ENCODE measurements around the gene MCTP2.

MCTP2 gene

GRCh38 chr15:94312946-94313345 lies 81.6 kb downstream of the MCTP2 start:
- no peak for DNase-seq

DNA sequence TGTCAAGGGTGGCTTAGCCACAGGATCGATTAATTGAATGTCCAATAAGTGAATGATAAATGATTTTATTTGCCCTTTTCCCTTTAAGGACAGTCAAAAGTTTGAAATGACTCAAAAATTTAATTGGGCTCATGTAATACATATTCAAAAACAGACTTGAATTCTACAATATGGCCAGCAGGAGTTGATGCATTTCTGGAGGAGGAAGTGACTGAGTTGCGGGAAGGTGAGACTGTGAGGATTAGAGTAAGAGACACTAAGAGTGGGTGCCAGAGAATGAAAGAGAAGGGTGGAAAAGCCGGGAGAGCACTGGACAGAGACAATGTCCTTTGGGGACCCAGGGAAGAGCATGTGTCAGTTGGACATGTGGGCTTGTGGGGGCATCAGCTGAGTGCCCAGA lies 83.3 kb downstream of the MCTP2 start:
- no peak for DNase-seq

DNA sequence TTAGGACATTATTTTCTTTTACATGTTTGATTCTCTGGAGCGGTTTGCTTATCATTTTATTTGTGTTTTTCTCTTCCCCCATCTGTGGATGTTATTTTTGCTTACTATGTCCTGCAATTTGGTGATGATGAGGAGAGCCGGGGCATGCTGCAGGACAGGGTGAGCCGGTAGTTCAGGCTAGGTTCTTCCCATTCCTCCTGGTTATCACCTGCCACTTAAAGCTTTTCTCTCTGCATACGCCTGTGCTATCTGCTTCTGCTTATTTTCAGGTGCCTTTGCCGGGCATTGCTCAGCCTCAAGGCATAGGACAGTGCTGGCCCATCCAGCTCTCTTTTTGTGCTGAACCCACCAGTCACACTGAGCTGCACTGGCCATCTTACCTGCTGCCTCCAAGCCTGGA lies 85.8 kb downstream of the MCTP2 start:
- no peak for DNase-seq

DNA sequence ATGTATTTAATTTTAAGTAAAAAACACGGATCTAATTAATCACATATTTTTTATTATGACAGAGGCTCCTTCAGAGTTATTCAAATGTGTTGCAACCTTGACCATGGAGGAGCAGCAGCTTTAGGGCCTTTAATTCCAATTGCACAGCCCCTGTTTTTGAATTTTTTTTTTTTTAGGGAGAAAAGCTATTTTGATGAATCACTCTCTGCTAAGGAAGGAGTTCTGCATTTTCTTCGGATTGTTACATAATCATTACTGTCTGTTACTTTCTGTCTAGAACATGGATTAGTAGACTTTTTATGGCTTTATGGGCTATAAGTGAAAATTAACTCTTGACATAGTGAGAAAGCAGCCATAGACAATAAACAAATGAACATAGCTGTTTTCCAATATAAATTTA lies 90.8 kb downstream of the MCTP2 start:
- no peak for DNase-seq

GRCh38 chr15:94323076-94323475 lies 91.7 kb downstream of the MCTP2 start:
- DNase-seq = no peak

- DNase-seq = peak; percentile 68
These were observed 92.9 kb downstream of the MCTP2 start for GRCh38 chr15:94324117-94324826.

GRCh38 chr15:94324835-94325767 lies 93.7 kb downstream of the MCTP2 start:
- DNase-seq = no peak

DNA sequence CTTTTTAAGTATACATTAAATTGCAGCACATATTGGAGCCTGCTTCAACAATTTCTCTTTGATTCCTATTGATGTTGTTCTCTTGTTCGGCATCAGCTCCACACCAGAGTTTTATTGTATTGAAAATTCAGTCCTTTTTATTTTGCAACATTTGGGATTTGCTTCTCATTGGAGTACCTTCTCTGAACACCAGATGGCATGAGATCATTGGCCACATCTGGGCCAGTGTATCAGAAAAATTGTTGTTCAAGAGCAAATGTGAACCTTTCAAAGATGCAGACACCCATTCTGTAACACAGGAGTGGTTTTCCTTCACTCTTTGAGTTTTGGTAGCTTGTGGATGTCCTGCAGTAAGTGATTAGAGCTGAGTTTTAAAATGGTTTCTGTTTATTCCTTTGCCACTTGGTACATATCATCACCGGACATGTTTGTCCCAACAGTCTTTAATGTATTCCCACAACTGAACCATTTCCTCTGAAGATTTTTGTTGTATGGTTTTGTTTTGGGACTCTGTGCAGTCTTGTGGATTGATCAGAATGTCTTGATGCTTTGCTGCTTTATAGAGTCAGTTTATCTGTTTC lies 96.1 kb downstream of the MCTP2 start:
- DNase-seq = no peak

DNA sequence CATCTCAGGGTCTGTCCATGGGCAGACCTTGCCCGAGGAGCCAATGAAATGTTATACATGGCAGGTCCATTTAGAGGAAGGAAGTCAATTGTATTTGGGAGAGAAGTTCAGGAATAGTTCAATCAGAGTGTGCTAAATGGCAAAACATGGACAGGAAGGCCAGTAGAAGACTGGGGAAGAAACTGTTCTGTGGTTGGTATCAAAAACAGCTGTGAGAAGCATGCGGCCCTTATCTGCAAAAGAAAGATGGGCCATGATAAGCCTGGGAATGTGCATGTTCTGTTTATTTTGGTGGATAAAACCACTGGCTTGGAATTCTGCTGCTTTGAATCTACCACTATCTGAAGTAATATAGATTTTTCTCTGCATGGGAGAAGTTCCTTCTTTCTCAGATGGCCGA lies 100.4 kb downstream of the MCTP2 start:
- DNase-seq = no peak

DNA sequence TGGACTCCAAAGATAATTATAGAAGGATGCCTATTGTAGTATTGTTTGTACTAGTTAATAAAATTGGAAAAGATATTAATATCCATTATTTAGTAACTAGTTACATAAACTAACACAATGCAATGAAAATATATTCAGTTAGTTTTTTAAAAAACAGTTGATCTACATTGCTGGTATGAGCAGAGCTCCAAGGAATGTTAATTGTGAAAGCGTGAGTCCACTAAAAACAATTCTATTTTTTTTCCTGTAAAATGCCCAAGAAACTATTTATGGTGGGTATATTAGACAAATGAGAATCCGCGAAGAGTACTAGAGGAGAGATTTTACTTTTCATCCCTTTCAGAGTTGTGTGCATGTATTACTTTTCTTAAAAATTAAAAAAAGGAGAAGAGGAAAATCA lies 104.3 kb downstream of the MCTP2 start:
- DNase-seq = no peak

DNA sequence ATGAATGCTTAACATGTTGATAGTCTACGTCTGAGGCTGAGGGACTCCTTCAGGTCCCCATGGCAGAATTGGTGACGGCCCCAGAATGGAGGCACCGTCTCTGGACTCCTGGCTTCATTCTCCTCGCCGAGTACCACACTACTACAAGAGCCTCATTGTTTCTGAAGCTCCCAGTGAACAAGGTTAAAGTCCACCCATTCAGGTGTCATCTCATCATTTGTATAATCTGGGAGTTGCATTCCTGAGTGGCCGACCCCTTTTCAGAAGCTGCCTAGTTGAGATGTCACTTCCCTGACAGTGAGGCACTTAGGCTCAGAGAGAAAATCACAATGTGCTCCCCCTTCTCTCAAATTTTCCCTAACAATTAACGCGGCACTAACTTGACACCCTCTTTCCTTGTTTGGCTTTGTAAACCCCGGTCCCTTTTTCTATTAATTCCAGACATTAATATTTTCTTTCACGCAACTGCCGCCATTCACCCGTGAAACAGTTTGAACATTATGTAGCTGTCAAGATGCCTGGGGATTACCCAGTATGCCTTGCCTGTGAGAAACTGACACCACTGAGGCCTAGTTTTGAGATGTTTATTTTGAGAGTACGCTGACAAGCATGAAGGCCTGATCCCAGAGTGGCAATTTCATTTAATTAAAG lies 105.6 kb downstream of the MCTP2 start:
- no peak for DNase-seq

GRCh38 chr15:94338243-94338846 lies 107.0 kb downstream of the MCTP2 start:
- no peak for DNase-seq

GRCh38 chr15:94346282-94346681 lies 114.9 kb downstream of the MCTP2 start:
- DNase-seq = no peak

DNA sequence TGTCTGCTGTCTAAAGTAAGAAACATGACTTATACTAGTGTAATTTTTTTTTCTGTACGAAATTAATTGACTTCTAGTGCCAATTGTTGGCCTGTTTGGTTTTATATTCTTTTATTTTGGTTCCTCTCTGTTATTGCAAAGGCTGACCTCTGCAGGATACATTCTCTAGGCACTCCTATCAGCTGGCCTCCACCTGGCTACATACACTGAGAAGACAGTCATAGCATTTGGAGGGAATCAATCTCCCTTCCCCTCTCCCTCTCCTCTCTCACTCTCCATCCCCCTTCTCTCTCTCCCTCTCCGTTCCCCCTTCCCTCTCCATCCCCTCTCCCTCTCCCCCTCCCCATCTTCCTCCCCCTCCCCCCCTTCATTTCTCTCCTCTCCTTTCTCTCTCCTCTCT lies 116.7 kb downstream of the MCTP2 start:
- no peak for DNase-seq

DNA sequence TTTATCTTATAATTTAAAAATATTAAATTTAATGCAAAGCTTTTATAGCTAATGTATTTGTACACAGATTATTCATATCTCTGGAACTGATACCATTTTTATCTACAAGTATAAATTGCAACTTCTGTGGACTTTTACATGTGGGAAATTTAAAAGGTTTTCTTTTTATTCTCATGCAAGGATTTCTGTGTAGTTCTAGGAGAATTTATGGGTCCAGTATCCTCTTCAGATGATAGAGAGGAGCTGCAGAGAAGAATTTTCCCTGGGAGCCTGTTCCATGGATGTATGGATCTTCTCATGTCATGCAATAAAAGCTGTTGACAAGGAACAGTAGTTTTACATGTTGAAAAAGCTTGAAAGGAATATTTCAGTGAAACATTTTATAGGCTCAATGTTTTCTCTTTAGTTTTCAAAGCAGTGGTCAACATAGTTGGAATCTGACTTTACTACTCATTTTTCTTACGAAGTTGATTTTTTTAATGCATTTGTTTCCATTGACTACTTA lies 119.7 kb downstream of the MCTP2 start:
- DNase-seq = no peak

GRCh38 chr15:94352636-94353487 lies 121.5 kb downstream of the MCTP2 start:
- no peak for DNase-seq

DNA sequence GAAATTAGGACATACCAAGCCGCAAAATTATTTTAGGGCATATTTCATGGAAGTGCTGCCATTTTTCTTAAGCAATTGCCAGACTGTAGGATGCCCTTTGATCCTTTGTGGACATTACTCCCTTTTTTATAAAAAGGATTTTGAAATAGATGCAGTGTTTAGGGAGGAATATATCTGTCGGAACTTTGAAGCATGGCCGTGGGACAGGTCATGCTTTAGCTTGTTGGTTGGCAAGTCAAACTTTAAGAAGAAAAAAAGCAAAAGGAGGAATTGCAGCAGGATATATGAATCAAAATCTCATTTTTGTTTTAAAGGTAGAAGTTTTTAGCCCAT lies 122.1 kb downstream of the MCTP2 start:
- no peak for DNase-seq

GRCh38 chr15:94354655-94355054 lies 123.3 kb downstream of the MCTP2 start:
- DNase-seq = no peak

DNA sequence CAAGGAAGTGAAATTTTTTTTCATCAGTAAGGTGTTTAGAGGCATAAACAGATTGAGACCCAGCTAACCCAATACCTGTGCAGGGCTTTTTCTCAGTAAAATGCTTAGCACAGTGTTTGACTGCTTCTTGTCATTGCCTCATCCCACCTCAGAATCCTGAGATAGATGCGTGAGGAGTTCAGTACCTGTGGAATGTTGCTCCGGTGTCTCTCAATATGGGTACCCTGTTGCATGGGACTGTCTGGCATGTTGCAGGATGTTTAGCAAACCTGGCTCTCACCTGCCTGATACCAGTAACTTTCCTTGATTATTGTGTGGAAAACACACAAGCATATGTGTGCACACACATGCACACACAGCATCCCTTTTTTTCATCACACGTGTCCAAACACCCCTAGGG lies 128.4 kb downstream of the MCTP2 start:
- no peak for DNase-seq

DNA sequence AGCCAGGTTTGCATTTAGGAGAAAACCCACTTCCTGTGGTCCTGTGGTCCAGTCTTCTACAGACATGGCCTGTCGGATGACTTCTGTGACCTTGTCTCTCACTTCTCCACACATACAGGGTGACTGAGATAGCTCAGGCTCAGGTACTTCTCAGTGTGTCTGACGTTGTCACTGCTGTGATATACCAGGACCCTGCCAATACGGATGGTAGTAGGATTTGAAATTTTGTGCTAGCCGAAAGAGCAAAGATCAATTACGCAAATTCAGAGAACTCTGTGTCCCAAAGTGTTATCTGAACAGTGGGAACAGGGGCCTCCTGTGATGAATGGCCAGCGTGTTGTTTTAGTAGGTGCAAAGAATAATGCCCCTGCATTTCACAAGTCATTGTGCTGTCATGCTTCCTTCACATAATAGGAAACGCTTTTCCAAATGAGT lies 128.9 kb downstream of the MCTP2 start:
- DNase-seq = no peak

GRCh38 chr15:94362385-94363092 lies 131.2 kb downstream of the MCTP2 start:
- no peak for DNase-seq

Data from CD4-positive, alpha-beta T cell treated with Interleukin-4 for 4 hours (primary cell).